C4-2B (cell line): ENCODE results near the gene PARD3.

Experiments
- CTCF ChIP-seq: fragments of 450-650 bp; conservative IDR thresholded peaks from 2 replicates; pipeline ENCODE4 v1.5.1; 2017; ENCODE audit warnings: mild to moderate bottlenecking
- ZFX ChIP-seq: fragments of 450-650 bp; IDR thresholded peaks from 2 replicates; pipeline ENCODE4 v1.6.1; 2017

- no peak for TF ChIP-seq CTCF
- no peak for TF ChIP-seq ZFX
Measured at GRCh38 chr10:34224639-34225038, 590.5 kb downstream of the PARD3 start.
